ENCODE measurements around the gene SCNN1A. TPM values are rescaled to one million over a fixed set of nuclear protein-coding genes. Genes with fewer than 3 reads are reported as not detected.

The SCNN1A gene
- total RNA-seq (2014; rRNA removed; shearing (Covaris generic)), result 1.5 and 4.5 TPM in 2 replicates

- DNase-seq (ENCODE audit: low read depth), result no peak
Measured at GRCh38 chr12:6375269-6376078, at the start of gene SCNN1A. Gene SCNN1A (minus strand): TSS chr12:6375563. CDS start chr12:6374783, 780 bp downstream.

DNA sequence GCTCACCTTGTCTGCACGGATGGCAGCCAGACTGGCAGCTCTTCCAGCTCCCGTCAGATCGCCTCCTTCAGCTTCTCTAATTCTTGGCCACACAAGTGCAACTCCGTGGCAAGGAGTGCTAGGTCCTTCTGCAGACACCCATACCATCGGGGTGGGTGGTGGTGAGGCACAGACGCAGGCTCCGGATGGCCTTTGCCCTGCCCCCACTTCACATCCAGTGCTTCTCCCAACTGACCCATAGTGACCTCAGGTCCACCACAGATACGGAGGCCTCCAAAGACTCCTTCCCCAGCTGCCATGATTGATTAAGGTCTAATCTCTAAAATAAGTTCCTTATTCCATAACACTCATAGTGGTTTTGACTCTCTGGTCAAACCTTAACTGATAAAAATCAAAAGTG lies 49.5 kb upstream of the SCNN1A start:
- no peak for DNase-seq (ENCODE audit: low read depth)

DNA sequence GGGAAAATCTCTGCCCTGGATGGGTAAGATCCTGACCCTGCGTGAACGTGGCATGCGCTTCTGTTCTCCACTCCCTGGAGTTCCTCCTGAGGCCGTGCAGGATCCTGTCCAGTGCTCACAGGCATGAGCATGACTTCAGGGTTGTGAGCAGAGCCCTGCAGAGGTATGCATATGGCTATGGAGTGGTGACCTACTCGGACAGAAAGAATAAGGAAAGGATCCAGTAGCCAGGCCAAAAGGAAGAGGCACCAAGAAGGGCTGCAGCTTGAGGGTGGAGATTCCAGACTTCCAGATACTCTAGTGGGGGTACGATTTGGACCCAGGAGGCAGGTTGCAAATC lies 48.6 kb upstream of the SCNN1A start:
- DNase-seq (ENCODE audit: low read depth), result no peak

- peak; percentile 87 for DNase-seq (ENCODE audit: low read depth)
Measured at GRCh38 chr12:6423267-6424007, 48.1 kb upstream of the SCNN1A start.

- DNase-seq (ENCODE audit: low read depth), result no peak
Measured at GRCh38 chr12:6420364-6420763, 45.0 kb upstream of the SCNN1A start.

DNA sequence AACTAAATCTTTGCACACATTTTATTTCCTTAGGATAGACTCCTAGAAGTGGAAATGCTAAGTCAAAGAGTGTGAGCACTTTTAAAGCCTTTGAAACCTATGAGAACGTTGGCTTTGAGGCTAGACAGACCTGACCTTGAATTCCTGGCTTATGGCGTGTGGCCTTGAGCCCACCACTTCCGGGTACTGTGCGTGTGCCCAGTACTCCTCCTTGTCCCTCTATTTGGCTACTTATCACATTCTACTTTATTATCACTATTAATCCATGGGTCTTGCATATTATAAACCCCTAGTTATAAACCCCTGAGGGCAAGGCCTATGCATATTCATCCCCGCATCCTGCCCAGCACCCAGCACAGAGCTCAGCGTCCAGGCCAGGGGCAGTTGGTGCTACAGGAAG lies 43.4 kb upstream of the SCNN1A start:
- DNase-seq (ENCODE audit: low read depth), result no peak

DNA sequence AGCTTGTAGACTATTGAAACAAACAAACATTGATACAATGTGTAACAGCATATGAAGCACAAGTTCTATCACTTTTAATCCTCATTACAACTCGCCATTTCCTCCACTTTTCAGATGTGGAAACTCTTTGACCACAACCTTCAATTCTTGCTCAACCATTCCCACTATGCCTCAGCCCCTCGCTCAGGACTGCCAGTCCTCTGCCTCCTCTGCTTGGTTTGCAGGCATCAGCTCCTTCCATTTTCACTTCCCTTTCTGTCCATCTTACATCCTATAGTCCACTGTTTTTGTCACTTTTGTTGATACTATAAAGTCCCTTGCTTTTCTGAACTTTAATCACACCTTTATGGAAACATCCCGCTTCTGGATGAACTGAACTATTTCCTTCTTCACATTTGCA lies 41.2 kb upstream of the SCNN1A start:
- no peak for DNase-seq (ENCODE audit: low read depth)

DNA sequence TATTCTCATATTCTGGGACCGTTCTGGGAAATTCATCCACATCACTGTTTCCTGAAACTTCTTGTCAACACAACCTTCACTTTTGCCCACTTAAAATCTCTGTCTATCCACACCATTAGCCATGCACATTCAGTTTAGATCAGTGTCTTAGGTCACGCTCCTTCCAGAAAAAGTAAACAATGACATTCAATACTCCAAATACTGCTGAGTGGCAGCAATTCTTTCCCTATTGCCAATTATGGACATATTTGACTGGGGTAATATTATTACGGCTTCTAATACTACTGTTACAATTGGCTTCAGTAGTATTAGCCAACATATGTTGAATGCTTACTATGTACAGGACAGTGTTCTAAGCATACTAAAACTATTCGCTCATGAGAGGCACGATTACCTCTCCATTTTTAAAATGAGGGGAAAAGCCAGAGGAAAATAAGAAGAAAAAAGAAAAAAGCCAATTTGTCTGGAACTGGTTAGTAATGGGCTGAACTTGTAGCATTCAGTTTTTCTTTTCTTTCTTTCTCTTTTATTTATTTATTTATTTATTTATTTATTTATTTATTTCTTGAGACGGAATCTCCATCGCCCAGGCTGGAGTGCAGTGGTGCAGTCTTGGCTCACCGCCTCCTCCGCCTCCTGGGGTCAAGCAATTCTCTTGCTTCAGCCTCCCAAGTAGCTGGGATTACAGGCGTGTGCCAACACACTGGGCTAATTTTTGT lies 32.0 kb upstream of the SCNN1A start:
- DNase-seq (ENCODE audit: low read depth), result no peak

DNA sequence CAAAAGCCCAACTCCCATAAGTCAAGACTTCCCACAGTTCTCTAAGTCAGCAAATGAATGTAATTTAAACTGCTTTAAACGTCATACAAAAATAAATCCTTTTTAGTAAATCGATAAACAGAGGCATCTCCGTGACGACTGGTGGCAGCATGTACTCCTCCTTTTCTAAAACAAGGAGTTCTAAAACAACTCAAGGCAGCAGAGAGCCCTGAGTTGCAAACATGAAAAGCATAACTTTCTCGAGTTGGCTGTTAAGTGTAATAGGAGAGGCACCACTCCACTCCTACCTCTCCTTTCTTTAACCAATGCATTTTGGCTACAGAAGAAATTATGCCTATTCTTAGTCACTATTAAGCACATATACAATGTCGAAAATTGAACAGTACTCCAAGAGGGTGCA lies 30.6 kb upstream of the SCNN1A start:
- DNase-seq (ENCODE audit: low read depth), result no peak

DNA sequence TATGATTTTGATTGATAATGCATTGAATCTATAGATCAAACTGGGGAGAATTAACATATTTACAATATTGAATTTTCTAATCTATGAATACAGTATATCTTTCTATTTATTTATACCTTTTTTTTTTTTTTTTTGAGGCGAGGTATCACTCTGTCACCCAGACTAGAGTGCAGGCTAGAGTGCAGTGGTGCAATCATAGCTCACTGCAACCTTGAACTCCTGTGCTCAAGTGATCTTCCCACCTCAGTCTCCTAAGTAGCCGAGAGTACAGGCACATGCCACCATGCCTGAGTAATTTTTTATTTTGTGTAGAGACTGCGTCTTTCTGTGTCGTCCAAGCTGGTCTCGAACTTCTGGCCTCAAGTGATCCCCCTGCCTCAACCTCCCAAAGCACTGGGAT lies 29.0 kb upstream of the SCNN1A start:
- no peak for DNase-seq (ENCODE audit: low read depth)

DNA sequence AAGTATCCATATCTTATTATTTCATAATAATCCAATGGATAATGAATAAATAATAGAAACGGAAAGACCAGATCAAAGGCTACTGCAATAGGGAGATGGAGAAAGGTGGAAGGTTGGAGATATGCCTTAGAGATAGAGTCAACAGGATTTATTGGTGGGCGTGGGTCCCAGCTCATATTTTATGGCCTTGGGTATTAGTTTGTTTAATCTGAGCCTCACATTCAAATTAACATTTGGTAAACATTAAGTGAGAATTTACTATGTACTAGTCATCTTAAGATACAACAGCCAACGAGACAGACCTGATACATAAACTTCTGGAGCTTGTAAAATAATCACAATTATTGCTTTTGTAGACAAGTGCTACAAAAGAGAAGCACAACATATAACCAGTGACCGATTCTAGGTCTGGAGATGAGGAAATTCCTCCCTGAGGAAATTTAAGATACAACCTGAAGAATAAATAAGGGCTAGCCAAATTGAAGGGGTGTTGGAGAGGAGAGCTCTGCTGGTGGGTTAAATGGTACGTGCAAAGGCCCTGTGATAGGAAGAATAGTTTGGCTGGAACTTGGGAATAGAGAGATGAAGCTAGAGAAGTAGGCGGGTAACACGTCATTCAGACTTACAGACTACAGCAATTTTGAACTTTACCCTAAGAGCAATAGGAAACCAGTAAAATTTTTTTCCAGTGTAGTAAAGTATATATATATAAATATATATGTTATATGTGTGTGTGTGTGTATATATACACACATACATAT lies 24.7 kb upstream of the SCNN1A start:
- DNase-seq (ENCODE audit: low read depth), result no peak

DNA sequence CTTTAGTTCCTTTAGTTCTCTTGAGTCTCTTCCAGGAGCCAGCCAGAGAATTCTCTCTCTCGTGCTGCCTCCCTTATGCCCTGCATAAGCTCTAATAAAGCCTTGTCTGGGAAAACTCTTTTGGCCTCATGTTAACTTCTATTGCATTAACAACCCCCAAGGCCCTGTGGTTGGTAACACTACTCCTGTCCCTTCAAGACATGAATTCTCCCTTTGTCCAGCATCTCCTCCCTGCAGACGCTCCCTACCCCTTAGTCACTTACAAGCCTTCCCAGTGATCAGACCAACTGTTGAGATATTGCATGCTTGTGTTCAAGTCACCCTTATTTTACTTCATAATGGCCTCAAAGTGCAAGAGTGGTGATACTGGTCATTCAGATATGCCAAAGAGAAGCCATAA lies 20.7 kb upstream of the SCNN1A start:
- DNase-seq (ENCODE audit: low read depth), result no peak

DNA sequence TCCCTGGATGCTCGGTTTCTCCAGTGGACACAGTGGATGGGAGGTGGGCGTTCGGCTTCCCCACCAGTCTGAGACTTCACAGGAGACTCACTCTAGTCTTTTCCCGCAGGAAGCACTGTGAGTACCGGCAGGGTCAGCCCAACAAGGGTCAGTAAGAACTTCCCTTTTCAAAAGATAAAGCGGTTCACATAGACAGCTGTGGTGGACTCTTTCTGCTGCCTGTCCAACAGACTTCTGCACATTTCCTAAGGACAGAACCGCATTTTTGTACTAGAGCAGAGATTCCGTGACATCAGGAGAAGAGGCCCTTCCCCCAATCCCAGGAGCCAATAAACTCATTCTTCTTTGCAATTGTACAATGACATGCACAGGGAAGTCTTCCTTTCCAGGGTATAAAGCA lies 19.0 kb upstream of the SCNN1A start:
- no peak for DNase-seq (ENCODE audit: low read depth)

DNA sequence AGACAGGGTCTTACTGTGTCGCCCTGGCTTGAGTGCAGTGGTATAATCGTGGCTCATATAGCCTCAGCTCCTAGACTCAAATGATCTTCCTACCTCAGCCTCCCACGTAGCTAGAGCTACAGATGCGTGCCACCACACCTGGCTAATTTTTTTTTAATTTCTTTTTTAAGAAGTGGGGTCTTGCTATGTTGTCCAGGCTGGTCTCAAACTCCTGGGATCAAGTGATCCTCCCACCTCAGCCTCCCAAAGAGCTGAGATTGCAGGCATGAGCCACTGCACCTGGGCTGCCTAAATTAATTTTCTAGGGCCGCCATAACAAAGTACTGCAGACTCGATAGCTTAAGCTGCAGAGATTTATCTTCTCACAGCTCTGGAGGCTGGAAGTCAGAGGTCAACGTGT lies 17.7 kb upstream of the SCNN1A start:
- DNase-seq (ENCODE audit: low read depth), result no peak

DNA sequence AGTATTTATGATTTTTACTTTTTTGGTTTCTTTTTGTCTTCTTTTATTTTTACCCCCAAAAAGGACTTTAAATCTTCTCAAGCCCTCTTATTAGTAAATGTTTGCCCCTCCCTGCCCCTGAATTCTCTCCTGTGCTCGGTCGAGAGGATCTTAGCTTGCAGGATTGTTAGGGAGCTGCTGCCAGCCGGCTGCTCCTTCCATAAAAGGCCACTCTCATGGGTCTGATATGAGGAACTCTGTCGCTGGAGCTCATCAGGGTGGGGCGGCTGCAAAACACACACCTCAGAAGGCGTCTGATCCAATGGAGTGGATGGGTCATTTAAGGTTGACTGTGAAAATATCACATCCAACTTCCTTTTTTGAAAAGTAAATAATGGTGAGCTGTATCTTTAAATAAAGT lies 17.1 kb upstream of the SCNN1A start:
- DNase-seq (ENCODE audit: low read depth), result no peak

DNA sequence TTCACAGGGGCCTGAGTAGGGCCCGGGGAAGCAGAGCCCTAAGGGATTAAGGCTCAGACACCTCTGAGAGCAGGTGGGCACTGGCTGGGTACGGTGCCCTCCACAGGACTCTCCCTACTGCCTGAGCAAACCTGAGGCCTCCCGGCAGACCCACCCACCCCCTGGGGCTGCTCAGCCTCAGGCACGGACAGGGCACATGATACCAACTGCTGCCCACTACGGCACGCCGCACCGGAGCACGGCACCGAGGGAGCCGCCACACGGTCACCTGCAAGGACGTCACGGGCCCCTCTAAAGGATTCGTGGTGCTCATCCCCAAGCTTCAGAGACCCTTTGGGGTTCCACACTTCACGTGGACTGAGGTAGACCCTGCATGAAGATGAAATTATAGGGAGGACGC lies 15.7 kb upstream of the SCNN1A start:
- DNase-seq (ENCODE audit: low read depth), result no peak

DNA sequence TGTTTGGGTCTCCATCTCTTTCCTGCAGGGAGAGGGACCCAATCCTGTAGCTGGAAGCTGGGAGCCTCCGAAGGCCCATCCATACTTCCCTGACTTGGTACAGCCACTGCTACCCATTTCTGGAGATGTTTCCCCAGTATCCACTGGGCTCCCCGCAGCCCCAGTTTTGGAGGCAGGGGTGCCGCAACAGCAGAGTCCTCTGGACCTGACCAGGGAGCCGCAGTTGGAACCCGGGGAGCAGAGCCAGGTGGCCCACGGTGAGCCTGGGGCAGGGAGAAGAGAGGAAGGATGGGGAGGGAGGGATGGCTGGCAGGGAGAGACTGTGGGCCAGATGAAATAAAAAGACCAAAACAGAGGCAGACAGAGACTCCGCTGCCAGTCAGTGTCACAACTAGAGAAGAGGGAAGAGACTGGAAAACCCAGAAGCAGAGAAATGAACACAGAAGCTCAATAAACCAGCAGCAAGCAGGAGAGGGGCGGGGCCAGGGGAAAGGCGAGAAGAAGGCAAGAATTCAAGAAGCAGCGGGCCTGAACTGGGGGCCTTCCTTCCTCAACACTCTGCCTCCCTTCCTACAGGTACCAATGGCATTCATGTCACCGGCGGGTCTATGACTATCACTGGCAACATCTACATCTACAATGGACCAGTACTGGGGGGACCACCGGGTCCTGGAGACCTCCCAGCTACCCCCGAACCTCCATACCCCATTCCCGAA lies 14.9 kb upstream of the SCNN1A start:
- DNase-seq (ENCODE audit: low read depth), result no peak

- DNase-seq (ENCODE audit: low read depth), result no peak
Measured at GRCh38 chr12:6387541-6387940, 12.2 kb upstream of the SCNN1A start.

GRCh38 chr12:6386491-6386890 lies 11.1 kb upstream of the SCNN1A start:
- no peak for DNase-seq (ENCODE audit: low read depth)

DNA sequence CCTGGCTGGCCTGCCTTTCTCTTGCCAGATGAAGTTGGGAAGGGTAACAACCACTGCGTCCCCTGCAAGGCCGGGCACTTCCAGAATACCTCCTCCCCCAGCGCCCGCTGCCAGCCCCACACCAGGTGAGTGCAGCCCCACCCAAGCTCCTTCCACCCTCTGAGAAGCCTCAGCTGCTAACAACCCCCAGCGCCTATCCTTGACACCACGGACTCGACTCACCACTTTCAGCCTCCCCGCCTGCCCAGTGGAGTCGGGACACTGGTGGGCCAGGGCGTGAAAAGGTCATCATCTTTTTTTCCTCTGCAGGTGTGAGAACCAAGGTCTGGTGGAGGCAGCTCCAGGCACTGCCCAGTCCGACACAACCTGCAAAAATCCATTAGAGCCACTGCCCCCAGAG lies 10.7 kb upstream of the SCNN1A start:
- no peak for DNase-seq (ENCODE audit: low read depth)

Data from M059J (cell line).